Measurements from ENCODE around the gene TMA7.

GRCh38 chr3:48420561-48420960, 19.5 kb upstream of the TMA7 start:
- TF ChIP-seq, protein P1, sequence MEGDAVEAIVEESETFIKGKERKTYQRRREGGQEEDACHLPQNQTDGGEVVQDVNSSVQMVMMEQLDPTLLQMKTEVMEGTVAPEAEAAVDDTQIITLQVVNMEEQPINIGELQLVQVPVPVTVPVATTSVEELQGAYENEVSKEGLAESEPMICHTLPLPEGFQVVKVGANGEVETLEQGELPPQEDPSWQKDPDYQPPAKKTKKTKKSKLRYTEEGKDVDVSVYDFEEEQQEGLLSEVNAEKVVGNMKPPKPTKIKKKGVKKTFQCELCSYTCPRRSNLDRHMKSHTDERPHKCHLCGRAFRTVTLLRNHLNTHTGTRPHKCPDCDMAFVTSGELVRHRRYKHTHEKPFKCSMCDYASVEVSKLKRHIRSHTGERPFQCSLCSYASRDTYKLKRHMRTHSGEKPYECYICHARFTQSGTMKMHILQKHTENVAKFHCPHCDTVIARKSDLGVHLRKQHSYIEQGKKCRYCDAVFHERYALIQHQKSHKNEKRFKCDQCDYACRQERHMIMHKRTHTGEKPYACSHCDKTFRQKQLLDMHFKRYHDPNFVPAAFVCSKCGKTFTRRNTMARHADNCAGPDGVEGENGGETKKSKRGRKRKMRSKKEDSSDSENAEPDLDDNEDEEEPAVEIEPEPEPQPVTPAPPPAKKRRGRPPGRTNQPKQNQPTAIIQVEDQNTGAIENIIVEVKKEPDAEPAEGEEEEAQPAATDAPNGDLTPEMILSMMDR (conservative IDR thresholded peaks at IDR 0.05; ENCODE audit: low read depth, low read length) = no peak
- TF ChIP-seq EZH2 (IDR thresholded peaks at IDR 0.05; ENCODE audit: borderline replicate concordance, low read depth, low read length, poor library complexity, severe bottlenecking) = no peak
